Breast epithelium (tissue), 4 donors: ENCODE data around the gene TNS4. TPM values are rescaled to one million over a fixed set of nuclear protein-coding genes. Genes with fewer than 3 reads are reported as not detected.
A peak's percentile ranks its signal among the peaks of the same experiment; 100 is the strongest.

Source experiments
- DNase-seq, 2 donors: peaks; one replicate each; pipeline ENCODE4 v3.0.0-alpha.2; 2019; ENCODE audit warnings: low spot score in 2 of 2
- H3K27ac ChIP-seq, 2 donors: fragments of 200-600 bp; sonication (generic) in 1 of 2; one replicate each; pipeline ENCODE4 v1.5.1; 2016 to 2019; ENCODE audit warnings: mild to moderate bottlenecking in 1 of 2
- H3K27me3 ChIP-seq, 2 donors: fragments of 200-600 bp; sonication (generic) in 1 of 2; one replicate each; pipeline versions ENCODE4 v1.5.1 to v1.6.0; 2017 to 2019; ENCODE audit warnings: control low read depth in 1 of 2, mild to moderate bottlenecking in 1 of 2
- H3K36me3 ChIP-seq: fragments of 200-600 bp; one replicate; pipeline ENCODE4 v1.5.1; 2019
- H3K4me1 ChIP-seq, 2 donors: fragments of 200-600 bp; sonication (generic); one replicate each; pipeline ENCODE4 v1.5.1; 2016 to 2019; ENCODE audit warnings: control low read depth in 1 of 2
- H3K4me3 ChIP-seq, 3 donors: fragments of 200-600 bp; sonication (generic); 1 replicate in 2 of 3; 2 replicates in 1 of 3; pipeline ENCODE4 v1.5.1; 2016 to 2019; ENCODE audit warnings: mild to moderate bottlenecking in 3 of 3, moderate library complexity in 2 of 3
- H3K9me3 ChIP-seq, 2 donors: fragments of 200-600 bp; sonication (generic) in 1 of 2; one replicate each; pipeline ENCODE4 v1.5.1; 2016 to 2019; ENCODE audit warnings: control low read depth in 1 of 2
- POLR2A ChIP-seq: fragments of 450-650 bp; IDR thresholded peaks from one replicate; pipeline ENCODE4 v1.6.1; 2016; ENCODE audit warnings: antibody characterized with exemption, mild to moderate bottlenecking, moderate library complexity
- POLR2AphosphoS5 ChIP-seq, 3 donors: sonication (generic); formaldehyde crosslinking; IDR thresholded peaks; one replicate each; pipeline ENCODE4 v1.6.1; 2017; ENCODE audit warnings: antibody characterized with exemption in 3 of 3
- intact Hi-C: fragments of 100-400 bp; cut with DNase I; formaldehyde crosslinking; loops from one replicate; pipeline ENCODE4 v1.15.1; 2023; ENCODE audit warnings: low total_unique reads
- total RNA-seq, 3 donors: library from RNA; depleted of rRNA; stranded (reverse); fragments of >200 nt; gene quantifications; one replicate each; pipeline ENCODE4 v1.1.0, GENCODE V29; 2016
- TF ChIP-seq, protein P1 (sequence below), 3 donors: fragments of 450-650 bp; IDR thresholded peaks; one replicate each; pipeline ENCODE4 v1.5.1; 2016 to 2017; ENCODE audit warnings: antibody characterized with exemption in 3 of 3, mild to moderate bottlenecking in 3 of 3, moderate library complexity in 3 of 3

TNS4 gene
- total RNA-seq, 3 donors from 2014 or later = 30.5 to 52.2 TPM; not detected in 1

DNA sequence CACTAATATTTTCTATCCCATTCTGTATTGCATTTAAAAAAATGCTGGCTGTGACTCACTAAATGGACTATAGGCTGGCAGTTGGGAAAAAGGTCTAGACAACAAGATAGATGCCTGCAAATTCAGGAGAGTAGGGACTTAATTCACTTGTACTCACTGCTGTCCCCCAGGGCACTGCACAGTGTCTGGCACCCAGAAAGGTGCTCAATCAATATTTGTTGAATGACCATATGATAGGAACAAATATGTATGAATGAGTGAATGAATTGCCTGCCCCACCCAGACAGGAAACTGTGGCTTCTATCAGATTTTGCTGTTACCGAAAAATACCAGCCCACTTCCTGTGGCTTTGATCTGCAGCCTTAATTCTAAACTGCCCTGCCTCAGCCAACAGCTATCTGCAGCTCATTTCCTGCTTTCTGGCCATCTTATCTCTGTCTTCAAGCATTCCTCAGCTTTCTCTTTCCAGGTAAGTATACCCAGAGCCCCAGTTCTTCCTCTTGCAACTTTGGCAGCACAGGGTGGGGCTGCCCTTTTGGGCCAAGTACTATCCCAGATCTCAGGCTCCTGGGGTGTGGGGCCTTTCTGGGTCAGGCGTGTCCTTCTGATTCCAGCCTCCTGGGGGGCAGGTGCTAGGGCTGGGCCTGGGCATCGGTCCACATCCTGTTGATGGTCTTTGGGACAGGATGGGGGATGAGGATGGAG is 15.3 kb upstream of the TNS4 start:
- H3K27ac ChIP-seq = no peak overlapping the region

DNA sequence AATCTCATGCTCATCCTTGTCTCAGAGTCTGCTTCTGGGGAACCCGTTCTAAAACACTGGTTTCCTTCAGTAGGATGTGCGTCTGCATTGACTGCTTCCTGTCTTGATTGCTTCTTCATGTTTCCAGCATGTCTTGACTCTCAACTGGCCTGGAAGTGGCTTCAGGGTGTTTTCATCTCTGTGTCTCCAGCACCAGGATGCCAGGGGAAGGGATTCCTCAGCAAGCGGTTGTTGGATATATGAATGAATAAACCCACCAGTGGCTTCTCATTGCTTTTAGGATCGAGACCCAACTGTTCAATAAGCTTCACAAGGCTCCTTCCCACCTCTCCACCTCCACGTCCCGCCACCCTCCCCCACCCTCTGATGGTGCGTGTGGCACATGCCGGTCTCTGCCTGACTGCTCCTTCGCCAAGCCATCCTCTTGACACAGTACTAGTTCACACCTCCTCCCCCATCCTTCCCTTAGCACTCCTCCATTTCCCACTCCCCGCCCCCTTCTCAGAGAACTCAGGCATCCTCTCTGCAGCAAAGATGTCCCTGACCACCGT is 14.1 kb upstream of the TNS4 start:
- TF ChIP-seq POLR2A = no peak
- no peak for TF ChIP-seq POLR2AphosphoS5 (IDR thresholded peaks at IDR 0.05)
- TF ChIP-seq, protein P1, sequence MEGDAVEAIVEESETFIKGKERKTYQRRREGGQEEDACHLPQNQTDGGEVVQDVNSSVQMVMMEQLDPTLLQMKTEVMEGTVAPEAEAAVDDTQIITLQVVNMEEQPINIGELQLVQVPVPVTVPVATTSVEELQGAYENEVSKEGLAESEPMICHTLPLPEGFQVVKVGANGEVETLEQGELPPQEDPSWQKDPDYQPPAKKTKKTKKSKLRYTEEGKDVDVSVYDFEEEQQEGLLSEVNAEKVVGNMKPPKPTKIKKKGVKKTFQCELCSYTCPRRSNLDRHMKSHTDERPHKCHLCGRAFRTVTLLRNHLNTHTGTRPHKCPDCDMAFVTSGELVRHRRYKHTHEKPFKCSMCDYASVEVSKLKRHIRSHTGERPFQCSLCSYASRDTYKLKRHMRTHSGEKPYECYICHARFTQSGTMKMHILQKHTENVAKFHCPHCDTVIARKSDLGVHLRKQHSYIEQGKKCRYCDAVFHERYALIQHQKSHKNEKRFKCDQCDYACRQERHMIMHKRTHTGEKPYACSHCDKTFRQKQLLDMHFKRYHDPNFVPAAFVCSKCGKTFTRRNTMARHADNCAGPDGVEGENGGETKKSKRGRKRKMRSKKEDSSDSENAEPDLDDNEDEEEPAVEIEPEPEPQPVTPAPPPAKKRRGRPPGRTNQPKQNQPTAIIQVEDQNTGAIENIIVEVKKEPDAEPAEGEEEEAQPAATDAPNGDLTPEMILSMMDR (IDR thresholded peaks at IDR 0.05) = no peak
- Histone ChIP-seq H3K27me3 (no peaks in the 10 kb centered on the region), H3K4me3 (no peak overlapping the region), H3K36me3 (no peaks in the 10 kb centered on the region), H3K4me1 (peaks cover 5 to 11% of the 10 kb centered on the region in 2 donors), H3K27ac (no peak overlapping the region), H3K9me3 (no peaks in the 10 kb centered on the region)
- intact Hi-C loops = no loop called here
- DNase-seq = no peak

More for the DNA sequence above, 15.3 kb upstream of the TNS4 start:
- peaks cover 2 to 8% of the 10 kb centered on the region in 2 donors for H3K4me1 ChIP-seq
- TF ChIP-seq POLR2AphosphoS5 (IDR thresholded peaks at IDR 0.05) (no peak), POLR2A (no peak)
- TF ChIP-seq, protein P1 (IDR thresholded peaks at IDR 0.05) = no peak
- no peak overlapping the region for H3K4me3 ChIP-seq
- no peaks in the 10 kb centered on the region for H3K9me3 ChIP-seq
- no peaks in the 10 kb centered on the region for H3K27me3 ChIP-seq
- DNase-seq = peak in 1 of 2 donors; percentile 43
- no peaks in the 10 kb centered on the region for H3K36me3 ChIP-seq
- intact Hi-C loops = no loop called here

DNA sequence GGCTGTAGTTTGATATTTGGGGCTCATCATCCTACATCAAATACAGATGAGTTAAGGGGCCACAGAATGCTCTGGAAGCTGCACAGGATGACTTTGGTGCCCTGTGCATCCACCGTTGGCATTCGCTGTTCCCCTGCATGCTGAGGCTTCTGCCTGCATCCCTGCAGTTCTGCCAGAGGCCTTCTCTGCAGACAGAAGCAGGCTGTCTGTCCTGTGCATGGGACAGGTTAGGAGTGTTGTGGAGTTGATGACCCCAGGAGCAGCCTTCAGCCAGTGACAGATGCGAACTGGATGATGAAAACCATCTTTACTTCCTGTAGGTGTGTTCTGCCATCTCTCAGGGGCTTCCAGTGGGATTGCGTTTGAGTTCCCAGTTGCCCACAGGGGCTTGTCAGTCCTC is 13.6 kb upstream of the TNS4 start:
- DNase-seq = no peak
- H3K27me3 ChIP-seq = no peaks in the 10 kb centered on the region
- H3K4me3 ChIP-seq = no peak overlapping the region
- intact Hi-C loops = no loop called here
- TF ChIP-seq POLR2AphosphoS5 (IDR thresholded peaks at IDR 0.05) (no peak), POLR2A (no peak)
- TF ChIP-seq, protein P1 (IDR thresholded peaks at IDR 0.05) = no peak
- H3K4me1 ChIP-seq = peaks cover 5 to 11% of the 10 kb centered on the region in 2 donors
- no peaks in the 10 kb centered on the region for H3K9me3 ChIP-seq
- H3K27ac ChIP-seq = no peak overlapping the region
- no peaks in the 10 kb centered on the region for H3K36me3 ChIP-seq

DNA sequence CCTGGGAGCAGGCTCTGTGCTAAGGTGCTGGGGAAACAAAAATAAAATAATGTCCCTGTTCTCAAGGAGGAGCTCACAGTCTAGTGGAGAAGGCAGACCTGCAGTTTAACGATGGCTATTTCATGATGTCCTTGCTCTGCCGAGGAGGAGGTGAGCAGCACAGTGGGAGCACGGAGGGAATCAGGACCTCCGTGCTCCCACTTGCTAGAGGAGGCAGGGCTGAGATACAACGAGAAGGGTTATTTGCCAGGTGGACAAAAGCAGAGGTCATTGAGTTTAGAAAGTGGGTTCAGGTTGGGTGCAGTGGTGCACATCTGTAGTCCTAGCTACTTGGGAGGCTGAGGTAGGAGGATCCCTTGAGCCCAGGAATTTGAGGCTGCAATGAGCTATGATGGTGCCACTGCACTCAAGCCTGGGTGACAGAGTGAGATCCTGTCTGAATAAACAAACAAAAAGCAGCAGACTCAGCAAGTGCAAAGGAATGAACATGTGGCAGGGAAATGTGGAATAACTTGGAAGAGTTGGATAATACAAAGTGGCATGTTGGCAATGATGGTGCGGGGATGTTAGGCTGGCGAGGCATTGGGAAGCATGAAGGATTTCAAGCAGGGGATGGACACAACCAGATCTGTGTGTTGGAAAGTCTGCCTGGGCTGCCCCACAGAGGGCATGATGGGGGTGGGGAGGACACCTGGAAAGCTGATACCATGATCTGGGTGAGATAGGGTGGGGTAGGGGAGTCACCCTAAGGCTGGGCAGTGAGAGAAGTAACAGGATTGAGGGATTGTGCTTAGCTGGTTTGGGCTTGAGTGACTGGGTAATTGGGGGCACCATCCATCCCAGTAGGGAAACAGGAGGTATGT is 12.8 kb upstream of the TNS4 start:
- intact Hi-C loops = no loop called here
- Histone ChIP-seq H3K27me3 (no peaks in the 10 kb centered on the region), H3K36me3 (no peaks in the 10 kb centered on the region), H3K27ac (no peak overlapping the region), H3K9me3 (no peaks in the 10 kb centered on the region), H3K4me3 (no peak overlapping the region), H3K4me1 (peaks cover 5 to 11% of the 10 kb centered on the region in 2 donors)
- no peak for TF ChIP-seq POLR2A
- DNase-seq = no peak

DNA sequence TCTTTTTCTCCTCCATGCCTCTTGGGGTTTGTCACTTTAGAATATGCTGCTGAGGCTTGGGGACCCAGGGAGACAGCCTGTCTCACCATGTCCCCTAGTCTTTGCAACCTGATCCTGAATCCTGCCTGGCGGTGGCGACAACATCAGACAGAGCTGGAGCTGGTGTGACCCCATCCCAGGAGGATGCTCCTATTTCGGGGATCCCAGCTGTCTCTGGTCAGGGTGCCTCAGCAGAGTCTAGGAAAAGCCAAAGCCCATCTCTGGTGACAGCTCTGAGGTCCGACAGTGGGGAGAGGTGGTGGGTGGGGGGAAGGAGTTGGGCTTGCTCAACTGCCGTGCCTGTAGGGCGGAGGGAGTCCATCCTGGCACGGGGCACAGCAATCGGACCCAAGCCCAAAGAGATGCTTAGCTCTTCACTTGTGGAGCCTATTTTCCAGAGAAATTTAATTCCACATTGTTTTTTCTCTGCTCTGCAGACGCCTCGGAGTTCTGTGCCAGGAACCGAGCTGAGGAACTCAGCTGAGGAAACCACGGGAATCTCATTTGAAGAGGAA is 10.3 kb upstream of the TNS4 start:
- DNase-seq = no peak
- Histone ChIP-seq H3K4me3 (peak overlapping the region in 1 of 3 donors; percentile 31), H3K9me3 (no peaks in the 10 kb centered on the region), H3K36me3 (no peaks in the 10 kb centered on the region), H3K27ac (peak overlapping the region; percentile 72 to 83), H3K27me3 (no peaks in the 10 kb centered on the region), H3K4me1 (peaks cover 5 to 11% of the 10 kb centered on the region in 2 donors)
- intact Hi-C loops = no loop called here
- TF ChIP-seq, protein P1 (IDR thresholded peaks at IDR 0.05) = no peak
- no peak for TF ChIP-seq POLR2A
- no peak for TF ChIP-seq POLR2AphosphoS5 (IDR thresholded peaks at IDR 0.05)
